LNCaP clone FGC (cell line): ENCODE results near the gene NOP58.
"Not testable (repeated sequence)": the region's sequence is repeated elsewhere in the genome, so short reads cannot be mapped to it uniquely, and the experiment has no call there.

ENCODE experiments used
- DNase-seq: peaks from one replicate; pipeline ENCODE4 v3.0.0-alpha.2; 2011; ENCODE audit warnings: low read depth
- H3K4me3 ChIP-seq: 2 replicates; pipeline ENCODE4 v1.5.1; 2011; ENCODE audit warnings: mild to moderate bottlenecking, low read depth, low read length, control low read depth
- TF ChIP-seq, protein P1 (sequence below): IDR thresholded peaks from 2 replicates; pipeline ENCODE4 v1.5.1; 2012; ENCODE audit warnings: mild to moderate bottlenecking; ENCODE audit not compliant: control insufficient read depth, insufficient read depth; ENCODE audit errors: extremely low read depth

NOP58 gene, protein sequence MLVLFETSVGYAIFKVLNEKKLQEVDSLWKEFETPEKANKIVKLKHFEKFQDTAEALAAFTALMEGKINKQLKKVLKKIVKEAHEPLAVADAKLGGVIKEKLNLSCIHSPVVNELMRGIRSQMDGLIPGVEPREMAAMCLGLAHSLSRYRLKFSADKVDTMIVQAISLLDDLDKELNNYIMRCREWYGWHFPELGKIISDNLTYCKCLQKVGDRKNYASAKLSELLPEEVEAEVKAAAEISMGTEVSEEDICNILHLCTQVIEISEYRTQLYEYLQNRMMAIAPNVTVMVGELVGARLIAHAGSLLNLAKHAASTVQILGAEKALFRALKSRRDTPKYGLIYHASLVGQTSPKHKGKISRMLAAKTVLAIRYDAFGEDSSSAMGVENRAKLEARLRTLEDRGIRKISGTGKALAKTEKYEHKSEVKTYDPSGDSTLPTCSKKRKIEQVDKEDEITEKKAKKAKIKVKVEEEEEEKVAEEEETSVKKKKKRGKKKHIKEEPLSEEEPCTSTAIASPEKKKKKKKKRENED

DNA sequence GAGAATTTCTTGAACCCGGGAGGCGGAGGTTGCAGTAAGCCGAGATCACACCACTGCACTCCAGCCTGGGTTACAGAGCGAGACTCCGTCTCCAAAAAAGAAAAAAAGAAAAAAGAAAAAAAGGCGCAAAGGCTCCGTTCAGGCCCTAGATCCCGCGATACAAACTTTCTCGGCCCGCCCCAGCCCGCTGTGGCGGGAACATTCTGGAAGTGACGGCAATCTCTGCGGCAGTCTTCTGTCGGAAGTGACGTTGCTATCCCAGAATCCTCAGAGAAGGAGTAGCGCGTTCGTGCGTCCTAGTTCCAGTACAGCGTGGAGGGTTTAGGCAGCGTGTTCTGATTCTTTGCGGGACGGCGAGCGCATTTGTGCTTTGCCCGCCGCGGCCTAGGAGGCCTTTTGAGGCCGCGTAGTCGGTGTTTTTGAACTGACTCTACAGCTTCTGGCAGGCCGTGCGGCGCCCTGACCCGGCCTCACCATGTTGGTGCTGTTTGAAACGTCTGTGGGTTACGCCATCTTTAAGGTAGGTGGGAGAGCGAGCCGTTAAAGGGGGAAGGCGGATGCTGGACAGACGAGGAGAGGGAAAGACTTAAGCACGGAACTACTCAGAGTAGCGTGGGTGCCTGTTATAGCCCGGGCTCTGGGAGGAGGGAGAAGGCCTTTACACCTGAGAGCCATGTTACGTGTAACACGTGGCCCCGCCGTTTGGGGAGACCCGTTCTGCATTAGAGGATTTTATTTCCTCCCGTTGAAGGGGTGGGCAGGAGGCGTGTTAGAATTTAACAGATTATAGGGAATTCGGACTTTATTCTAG lies at the start of gene NOP58:
Gene NOP58, plus strand, starts transcription at position 297 of the 811 bp plus-strand sequence. Its CDS starts 179 bp downstream, at position 476.
- H3K4me3 ChIP-seq: peak within 1 kb of the TSS; percentile 97
- TF ChIP-seq, protein P1, sequence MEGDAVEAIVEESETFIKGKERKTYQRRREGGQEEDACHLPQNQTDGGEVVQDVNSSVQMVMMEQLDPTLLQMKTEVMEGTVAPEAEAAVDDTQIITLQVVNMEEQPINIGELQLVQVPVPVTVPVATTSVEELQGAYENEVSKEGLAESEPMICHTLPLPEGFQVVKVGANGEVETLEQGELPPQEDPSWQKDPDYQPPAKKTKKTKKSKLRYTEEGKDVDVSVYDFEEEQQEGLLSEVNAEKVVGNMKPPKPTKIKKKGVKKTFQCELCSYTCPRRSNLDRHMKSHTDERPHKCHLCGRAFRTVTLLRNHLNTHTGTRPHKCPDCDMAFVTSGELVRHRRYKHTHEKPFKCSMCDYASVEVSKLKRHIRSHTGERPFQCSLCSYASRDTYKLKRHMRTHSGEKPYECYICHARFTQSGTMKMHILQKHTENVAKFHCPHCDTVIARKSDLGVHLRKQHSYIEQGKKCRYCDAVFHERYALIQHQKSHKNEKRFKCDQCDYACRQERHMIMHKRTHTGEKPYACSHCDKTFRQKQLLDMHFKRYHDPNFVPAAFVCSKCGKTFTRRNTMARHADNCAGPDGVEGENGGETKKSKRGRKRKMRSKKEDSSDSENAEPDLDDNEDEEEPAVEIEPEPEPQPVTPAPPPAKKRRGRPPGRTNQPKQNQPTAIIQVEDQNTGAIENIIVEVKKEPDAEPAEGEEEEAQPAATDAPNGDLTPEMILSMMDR: no peak
- DNase-seq: peak; percentile 86

DNA sequence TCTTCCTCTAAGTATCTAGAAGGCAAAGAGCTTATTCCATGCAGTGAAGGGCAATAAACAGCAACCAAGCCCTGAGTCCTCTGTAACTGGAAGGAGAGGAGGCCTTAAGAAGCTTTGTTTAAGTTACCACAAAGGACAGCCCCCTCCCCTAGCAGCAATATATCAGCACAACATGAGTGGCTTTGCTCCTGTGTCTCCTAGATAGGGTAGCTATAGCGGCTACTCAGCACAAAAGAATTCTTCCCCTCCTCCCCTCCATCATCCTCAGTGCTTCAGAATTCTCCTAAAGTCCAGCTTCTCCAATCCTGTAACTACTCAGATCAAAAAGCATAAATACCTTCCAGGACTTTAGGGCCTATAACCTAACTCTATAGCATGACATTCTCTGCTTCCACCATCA lies 43.7 kb upstream of the NOP58 start:
- TF ChIP-seq, protein P1: no peak
- no peak for DNase-seq
- H3K4me3 ChIP-seq: no peak overlapping the region

DNA sequence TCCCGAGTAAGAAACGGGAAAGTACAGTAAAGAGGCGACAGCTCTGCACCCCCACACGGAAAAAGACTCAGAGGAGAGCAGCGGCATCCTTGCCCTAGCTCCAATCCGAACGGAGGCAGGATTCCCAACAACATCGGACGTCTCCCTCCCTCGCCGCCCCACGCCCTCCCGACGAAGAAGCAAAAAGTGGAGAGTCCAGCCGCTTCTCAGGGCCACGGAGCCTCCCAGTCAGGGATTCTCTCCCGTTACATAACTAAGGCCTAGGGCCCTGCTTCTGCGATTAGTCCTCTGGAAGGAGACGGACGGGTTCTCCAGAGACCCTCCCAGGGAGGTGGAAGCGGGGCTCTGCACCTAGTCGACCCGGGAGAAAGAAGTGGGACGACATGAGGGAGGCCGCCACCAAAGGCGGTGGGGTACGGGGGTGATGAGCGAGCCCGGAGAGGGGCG lies 27.8 kb upstream of the NOP58 start:
- TF ChIP-seq, protein P1: no peak
- peak overlapping the region; percentile 90 for H3K4me3 ChIP-seq
- DNase-seq: no peak

DNA sequence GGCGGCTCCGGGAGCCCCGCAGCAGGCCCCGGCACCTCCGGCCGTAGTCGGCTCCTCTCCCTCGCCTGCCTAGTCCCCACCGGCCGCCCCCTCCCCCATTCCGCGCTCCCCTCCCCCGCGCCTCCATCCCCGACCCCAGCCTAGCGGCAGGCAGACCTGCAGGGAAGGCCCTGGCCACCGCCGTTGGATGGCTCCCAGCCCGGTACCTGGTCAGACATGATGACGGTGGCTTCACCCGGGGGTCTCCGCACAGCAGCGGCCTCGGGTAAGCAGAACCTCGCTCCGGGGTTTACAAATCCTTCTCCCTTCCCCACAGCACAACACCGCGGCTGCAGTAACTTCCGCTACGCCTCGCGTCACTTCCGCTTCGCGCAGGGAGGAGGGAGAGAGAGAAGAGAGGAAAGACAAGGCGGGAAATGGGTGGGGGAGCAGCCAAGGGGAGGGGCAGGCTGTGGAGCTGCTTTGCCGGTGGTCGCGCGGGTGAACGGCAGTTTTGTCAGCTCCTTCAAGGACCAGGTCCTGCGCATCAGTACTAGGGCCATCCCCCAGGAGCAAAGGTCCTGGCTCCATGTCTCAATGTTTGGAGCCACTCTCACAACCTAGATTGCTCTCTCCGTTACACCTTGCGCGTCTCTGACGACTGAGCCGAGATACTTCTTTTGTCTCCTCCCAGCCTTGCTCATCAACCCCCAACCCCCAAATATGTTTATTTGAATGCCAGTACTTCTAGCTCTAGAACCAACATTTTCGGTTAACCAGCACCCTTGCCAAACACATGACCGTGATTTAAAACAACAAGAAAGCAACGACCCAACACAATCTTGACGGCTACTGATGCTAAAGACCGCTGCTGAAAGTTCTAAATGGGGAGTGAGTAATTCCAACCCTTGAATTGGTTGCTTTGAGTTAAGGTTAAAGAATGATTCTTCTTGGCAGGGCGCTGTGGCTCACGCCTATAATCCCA lies 27.0 kb upstream of the NOP58 start, which contains the start of gene SUMO1:
Gene SUMO1, minus strand, starts transcription at position 364 of the 964 bp plus-strand sequence. Its CDS starts 146 bp downstream, at position 218.
- TF ChIP-seq, protein P1: no peak
- peak; percentile 54 for DNase-seq
- peak within 1 kb of the TSS; percentile 90 for H3K4me3 ChIP-seq

DNA sequence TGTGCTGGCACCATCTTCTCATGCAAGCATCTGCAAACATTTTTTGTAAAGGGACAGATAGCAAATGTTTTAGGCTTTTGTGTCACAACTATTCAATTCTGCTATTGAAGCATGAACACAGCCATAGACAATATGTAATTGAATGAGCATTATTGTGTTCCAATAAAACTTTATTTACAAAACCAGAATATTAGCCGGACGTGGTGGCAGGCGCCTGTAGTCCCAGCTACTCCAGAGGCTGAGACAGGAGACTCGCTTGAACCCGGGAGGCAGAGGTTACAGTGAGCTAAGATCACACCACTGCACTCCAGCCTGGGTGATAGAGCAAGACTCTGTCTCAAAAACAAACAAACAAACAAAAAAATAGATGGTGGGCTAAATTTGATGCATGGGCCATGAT lies 17.9 kb upstream of the NOP58 start:
- DNase-seq, H3K4me3 ChIP-seq: not testable (repeated sequence)

DNA sequence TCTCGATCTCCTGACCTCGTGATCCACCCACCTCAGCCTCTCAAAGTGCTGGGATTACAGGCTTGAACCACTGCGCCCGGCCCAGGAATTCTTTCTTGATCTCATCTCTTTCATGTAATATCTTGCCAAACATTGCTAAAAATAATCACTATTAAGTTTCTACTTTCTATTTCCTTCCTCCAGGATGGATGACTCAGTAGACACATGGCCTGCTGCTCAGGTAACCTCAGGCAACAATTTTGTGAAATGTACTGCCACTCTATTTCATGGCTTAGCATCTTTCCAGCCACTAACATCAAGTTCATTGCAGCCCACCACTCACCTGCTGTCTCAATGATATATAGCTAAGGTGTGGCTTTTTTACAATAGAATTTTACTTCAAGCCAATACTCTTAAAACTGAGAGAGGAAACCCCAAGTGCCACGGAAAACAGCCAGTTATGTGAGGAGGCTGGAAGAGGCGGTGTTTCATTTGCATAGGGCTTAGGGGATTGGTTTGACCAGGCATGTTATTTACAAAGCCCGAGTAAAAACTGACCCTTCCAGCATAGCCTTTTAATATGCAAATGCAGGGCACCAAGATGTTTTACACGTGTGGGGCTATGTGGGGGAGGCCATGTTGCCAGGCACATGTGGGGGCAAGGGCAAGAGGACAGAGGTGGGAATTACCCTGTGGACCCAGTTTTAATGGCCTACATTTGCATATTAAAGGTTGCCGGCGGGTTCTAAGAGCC lies 15.9 kb upstream of the NOP58 start:
- DNase-seq: no peak
- H3K4me3 ChIP-seq: no peak overlapping the region
- TF ChIP-seq, protein P1: no peak
